ENCODE data around the gene GNB1. TPM values are rescaled to one million over a fixed set of nuclear protein-coding genes. Genes with fewer than 3 reads are reported as not detected.

GNB1 gene
- polyA plus RNA-seq, 1 of the 3 experiments (the other 2 are of a cell fraction): 355 TPM

DNA sequence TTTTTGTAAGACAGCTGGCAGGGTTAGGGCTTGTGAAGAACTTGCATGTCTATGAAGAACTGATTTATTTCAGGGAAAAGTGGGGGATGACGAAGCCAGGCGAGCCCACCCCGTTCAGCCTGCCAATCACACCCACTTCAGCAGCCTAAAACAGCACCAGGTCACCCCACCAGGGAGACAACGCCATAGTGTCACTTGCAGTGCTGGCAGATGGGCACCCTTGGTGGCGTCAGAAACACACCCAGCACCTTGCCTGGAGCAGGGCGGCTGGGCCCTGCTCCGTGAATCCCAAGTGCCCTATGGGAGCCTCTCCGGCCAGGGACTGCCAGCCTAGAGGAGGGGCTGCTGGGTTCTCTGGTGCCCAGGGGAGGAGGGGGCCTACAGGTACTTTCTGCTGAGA is 107.6 kb downstream of the GNB1 start:
- CTCF ChIA-PET: interaction anchor here (1.0 to 2.2 kb wide), 2 partner anchors 123 to 124 kb away, joined by 3 to 8 read pairs; no protein-coding TSS in a partner anchor
- WGBS (ENCODE audit: low lambda C conversion rate): 94% methylated on average over 3 of the region's 8 CpGs
- peaks cover 4 to 28% of the 10 kb centered on the region in 2 experiments; a peak in 2 of 4 replicates for H3K4me1 ChIP-seq (ENCODE audit: control insufficient read depth in 1 of 2, insufficient read depth in 2 of 2, low read depth in 1 of 2, low read length in 1 of 2)
- peaks cover 46% of the 10 kb centered on the region for H3F3A ChIP-seq (replicated peaks; ENCODE audit: insufficient read depth)
- no peak overlapping the region for H2AFZ ChIP-seq (ENCODE audit: low read depth)
- H3K27me3 ChIP-seq (ENCODE audit: insufficient read depth): no peaks in the 10 kb centered on the region
- H3K9me3 ChIP-seq: no peaks in the 10 kb centered on the region
- H3K79me2 ChIP-seq (ENCODE audit: insufficient read depth): peaks cover 28% of the 10 kb centered on the region; the same call in 1 of the 2 replicates
- H3K4me3 ChIP-seq (ENCODE audit: low read depth in 2 of 2, low read length in 1 of 2): no peak overlapping the region
- H3K36me3 ChIP-seq (replicated peaks in 1 of 2; ENCODE audit: control insufficient read depth in 1 of 2, insufficient read depth in 2 of 2, low read length in 1 of 2): peaks cover 25 to 36% of the 10 kb centered on the region in 2 experiments
- no peak overlapping the region for H3K9ac ChIP-seq
- TF ChIP-seq MEF2A (IDR thresholded peaks at IDR 0.05; ENCODE audit: borderline replicate concordance, low read depth) (no peak), FOSL2 (IDR thresholded peaks at IDR 0.05; ENCODE audit: borderline replicate concordance, low read depth) (no peak), RFX5 (IDR thresholded peaks at IDR 0.05; ENCODE audit: low read length) (no peak), CTCF (IDR thresholded peaks at IDR 0.05) (no peak), YY1 (IDR thresholded peaks at IDR 0.05; ENCODE audit: low read depth) (no peak), FOXM1 (IDR thresholded peaks at IDR 0.05; ENCODE audit: low read depth) (no peak), SIN3A (IDR thresholded peaks at IDR 0.05; ENCODE audit: borderline replicate concordance, low read depth, low read length) (no peak), RAD21 (IDR thresholded peaks at IDR 0.05; ENCODE audit: low read length) (no peak), TCF12 (IDR thresholded peaks at IDR 0.05) (no peak), JUND (IDR thresholded peaks at IDR 0.05) (no peak), GABPA (IDR thresholded peaks at IDR 0.05; ENCODE audit: low read depth) (no peak), TAF1 (IDR thresholded peaks at IDR 0.05; ENCODE audit: borderline replicate concordance, low read depth, low read length) (no peak)
- TF ChIP-seq, protein P1, sequence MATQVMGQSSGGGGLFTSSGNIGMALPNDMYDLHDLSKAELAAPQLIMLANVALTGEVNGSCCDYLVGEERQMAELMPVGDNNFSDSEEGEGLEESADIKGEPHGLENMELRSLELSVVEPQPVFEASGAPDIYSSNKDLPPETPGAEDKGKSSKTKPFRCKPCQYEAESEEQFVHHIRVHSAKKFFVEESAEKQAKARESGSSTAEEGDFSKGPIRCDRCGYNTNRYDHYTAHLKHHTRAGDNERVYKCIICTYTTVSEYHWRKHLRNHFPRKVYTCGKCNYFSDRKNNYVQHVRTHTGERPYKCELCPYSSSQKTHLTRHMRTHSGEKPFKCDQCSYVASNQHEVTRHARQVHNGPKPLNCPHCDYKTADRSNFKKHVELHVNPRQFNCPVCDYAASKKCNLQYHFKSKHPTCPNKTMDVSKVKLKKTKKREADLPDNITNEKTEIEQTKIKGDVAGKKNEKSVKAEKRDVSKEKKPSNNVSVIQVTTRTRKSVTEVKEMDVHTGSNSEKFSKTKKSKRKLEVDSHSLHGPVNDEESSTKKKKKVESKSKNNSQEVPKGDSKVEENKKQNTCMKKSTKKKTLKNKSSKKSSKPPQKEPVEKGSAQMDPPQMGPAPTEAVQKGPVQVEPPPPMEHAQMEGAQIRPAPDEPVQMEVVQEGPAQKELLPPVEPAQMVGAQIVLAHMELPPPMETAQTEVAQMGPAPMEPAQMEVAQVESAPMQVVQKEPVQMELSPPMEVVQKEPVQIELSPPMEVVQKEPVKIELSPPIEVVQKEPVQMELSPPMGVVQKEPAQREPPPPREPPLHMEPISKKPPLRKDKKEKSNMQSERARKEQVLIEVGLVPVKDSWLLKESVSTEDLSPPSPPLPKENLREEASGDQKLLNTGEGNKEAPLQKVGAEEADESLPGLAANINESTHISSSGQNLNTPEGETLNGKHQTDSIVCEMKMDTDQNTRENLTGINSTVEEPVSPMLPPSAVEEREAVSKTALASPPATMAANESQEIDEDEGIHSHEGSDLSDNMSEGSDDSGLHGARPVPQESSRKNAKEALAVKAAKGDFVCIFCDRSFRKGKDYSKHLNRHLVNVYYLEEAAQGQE (IDR thresholded peaks at IDR 0.05; ENCODE audit: low read depth, low read length): no peak
- H3K27ac ChIP-seq (ENCODE audit: low read depth in 2 of 2, low read length in 1 of 2): 0 out of 4 replicates have a peak overlapping the region, but pooled peaks of 1 of the 2 experiments have one; percentile 28
- H3K9me2 ChIP-seq: no peaks in the 10 kb centered on the region
- no peak overlapping the region for H3K4me2 ChIP-seq
- POLR2A ChIA-PET: no interaction called here
- no peak for DNase-seq
- H4K20me1 ChIP-seq (ENCODE audit: insufficient read depth): peaks cover 14% of the 10 kb centered on the region; the same call in 1 of the 2 replicates
